Activated T-cell treated with anti-CD3 and anti-CD28 coated beads for 1 hour (primary cell): ENCODE results near the gene DIMT1.

Source experiments
- DNase-seq: peaks from one replicate; pipeline ENCODE4 v3.0.0-alpha.2; 2020; ENCODE audit warnings: low read depth

DIMT1 gene

DNA sequence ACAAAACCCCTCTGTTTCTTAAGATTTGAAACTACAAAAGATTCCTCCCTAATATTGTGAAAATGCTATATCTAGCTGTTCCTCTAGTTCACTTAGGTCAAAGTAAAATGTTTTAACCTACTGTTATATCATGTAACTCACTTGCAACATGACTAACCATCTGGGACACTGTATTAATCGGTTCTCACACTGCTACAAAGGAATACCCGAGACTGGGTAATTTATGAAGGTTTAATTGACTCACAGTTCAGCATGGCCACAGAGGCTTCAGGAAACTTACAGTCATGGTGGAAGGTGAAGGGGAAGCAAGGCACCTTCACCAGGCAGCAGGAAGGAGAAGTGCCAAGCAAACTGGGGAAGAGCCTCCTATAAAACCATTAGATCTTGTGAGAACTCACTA lies 34.7 kb downstream of the DIMT1 start:
- DNase-seq: no peak

DNA sequence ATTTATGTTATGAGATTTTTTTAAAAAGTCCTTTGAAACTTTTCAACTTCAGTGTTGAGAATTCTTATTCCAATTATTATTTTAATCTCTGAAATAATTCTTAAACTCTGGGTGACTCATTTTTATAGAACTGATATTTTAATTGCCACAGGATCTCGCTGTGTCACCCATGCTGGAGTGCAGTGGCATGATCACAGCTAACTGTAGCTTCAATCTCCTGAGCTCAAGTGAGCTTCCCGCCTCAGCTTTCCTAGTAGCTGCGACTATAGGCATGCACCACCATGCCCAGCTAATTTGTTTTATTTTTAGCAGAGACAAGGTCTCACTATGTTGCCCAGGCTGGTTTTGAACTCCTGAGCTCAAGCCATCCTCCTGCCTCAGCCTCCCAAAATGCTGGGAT lies 41.0 kb downstream of the DIMT1 start:
- DNase-seq: no peak

DNA sequence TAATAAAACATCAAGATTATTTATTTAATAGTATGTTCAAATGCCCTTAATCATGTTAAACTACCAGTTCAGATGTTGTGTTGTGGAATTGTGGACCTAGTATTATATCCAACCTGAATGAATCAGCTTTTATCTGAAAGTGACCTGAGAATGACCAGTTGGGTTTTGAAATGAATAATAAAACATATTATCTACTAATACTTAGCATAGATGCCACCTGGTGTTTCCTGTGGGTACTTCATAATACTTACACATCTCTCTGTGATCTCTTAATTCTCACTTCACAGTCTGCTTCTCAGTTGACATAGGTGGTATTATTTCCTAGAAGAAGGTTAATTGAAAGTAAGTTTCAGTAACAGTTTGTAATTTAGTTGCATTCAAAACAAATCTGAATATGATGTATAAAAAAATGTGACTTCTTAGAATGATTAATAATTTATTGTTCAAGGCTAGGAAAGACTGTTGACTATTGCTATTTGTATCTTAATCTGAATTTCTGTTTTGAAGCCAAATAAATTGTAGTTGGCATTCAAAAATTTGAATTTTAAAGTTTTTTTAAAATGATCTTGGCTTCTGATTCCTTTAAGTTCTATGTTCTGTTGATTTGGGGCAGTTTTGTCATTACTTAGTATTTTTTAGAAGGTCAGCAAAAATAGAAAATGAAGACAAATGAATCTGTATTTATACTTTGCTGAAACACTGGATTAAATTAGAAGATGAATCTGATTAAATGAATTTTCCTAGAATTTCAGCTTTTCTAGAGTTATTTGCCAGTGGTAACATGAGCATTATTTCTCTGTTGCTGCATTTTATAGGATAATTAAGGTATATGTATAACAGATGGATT lies 49.5 kb downstream of the DIMT1 start:
- DNase-seq: no peak

DNA sequence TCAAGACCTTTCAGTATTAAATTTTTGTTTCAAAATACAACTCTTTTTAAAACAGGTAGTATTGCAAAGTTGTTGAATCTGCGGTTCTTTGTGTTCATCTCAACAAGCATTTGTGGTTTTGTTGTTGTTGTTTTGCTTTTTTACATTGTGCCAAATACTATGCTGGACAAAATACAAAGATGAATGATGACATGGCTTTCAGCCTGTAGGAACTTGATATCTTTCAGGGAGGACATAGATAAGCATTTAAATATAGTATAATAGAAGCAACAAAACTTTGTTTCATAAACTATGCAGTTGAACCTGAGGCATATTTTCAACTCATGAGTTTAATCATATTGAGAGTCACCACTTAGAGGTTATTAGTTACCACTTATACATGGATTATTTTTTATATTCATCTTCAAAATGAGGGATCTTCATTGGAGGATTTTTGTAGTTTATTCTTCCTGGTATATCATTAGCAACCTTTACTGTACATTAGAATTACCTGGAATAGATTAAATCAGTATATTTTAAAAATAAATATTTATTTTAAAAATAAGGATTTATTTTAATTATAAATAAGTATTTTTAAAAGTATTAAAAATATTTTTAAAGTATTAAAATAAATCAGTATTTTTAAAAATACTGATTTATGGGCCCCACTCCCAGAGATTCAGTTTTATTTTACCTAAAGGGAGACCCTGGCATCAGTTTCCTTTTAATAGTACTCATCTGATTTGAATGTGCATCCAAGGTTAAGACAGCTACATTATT lies 54.8 kb downstream of the DIMT1 start:
- no peak for DNase-seq

DNA sequence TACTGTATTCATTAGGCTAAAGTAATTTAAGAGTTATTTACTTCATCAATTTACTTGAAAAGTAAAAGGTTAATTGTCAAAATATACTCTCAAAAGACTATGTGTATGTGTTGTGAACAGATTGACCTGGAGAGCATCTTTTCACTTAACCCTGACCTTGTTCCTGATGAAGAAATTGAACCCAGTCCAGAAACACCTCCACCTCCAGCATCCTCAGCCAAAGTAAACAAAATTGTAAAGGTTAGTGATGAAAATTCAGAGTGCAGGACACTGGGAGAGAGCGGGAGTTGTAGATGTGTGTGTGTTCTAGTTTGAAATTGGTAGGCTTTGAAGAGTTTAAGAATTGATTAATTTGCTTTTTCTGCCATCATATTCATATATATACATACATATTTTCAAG lies 55.8 kb downstream of the DIMT1 start:
- DNase-seq: no peak

DNA sequence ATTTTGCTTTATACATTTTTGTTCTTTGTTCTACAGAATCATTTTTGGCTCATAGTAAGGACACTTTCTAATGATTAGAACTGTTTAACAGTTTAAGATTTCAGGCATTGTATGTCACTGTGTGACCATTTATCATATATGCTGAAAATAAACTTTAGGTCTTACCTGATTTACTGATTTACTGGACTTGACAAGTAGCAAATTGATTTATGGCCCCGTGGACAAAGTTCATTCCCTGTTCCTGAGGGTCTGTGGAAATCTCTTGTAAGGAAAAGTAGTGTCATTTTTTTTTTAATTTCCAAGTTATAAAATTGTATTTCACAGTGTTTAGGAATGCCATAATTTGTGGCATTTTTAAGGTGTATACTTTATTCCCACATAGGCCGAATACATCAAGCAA lies 57.0 kb downstream of the DIMT1 start:
- DNase-seq: no peak

DNA sequence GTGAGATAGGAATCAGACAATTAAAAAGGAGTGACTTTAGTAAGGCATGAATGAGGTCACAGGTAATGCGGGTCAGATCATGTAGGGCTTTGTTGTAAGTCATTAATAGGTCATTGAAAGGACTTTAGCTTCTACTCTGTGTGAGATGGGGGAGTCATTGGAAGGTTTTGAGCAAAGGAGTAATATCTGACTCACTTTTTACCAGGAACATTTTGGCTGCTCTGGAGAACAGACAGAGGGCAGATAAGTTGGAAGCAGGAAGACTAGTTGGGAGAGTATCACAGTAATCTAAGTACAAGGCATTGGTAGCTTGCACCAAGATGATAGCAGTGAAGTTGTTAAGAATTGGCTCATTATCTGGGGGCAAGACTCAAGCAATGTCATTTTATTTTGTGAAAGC lies 60.3 kb downstream of the DIMT1 start:
- no peak for DNase-seq

DNA sequence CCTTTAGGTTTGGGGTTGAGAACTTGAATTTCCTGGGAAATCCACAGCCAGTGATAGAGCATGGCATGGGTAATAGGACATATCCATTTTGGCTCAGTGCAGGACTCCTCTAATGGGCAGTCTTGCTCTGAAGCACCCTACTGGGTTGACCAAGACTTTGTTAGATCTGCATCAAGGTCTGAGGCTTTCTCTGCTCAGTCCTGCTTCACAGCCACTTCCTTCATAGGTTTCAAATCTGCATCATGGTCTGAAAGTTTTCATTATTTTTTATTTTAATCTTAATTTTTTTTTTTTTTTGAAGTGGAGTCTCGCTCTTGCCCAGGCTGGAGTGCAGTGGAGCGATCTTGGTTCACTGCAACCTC lies 61.2 kb downstream of the DIMT1 start:
- no peak for DNase-seq

DNA sequence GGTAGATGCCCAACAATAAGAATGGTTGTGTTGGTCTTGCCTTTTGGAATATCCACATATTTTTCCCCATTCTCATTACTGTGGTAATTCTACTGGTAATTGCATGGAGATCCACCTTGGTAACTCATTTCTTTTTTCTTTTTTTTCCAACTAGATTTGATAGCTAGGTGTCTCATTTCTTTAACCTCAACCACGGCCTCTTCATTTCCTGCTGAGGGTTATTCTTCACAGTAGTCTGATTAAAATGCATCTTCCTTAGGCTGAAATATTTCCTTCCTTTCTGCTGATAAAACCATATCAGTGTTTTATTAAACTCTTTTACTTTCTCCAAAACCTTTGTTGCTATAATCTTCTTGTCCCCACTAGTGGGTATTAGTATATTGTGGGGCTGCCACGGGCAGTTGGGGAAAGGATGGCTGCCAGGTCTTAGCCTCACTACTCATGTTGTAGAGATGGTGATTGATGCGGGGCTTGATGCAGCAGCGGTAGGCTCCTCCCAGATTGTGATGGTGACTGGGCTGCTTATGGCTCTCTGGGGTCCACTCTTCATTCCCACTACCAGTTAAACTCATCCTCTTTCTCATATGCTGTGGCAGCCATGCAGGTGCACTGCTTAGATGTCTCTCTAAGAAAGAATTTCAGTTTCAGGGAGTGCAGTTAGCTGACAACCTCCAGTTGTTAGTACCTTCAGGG lies 61.8 kb downstream of the DIMT1 start:
- no peak for DNase-seq

DNA sequence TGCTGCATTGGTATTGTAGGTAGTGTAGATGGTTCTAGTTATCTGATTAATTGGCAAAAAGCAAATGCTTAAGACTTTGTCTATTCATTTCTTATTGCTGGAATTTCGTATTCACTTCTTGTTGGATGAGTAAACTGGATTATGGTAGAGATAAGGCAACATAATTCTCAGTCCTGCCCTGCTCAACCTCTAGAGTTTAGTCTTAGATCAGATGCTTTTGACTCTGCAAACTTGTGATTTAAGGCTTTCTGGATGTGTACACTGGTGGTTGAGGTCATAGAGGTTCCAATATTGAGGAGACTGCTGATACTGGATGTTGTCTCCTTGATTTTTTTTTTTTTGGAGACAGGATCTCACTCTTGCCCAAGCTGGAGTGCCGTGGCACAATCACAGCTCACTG lies 62.7 kb downstream of the DIMT1 start:
- DNase-seq: no peak

DNA sequence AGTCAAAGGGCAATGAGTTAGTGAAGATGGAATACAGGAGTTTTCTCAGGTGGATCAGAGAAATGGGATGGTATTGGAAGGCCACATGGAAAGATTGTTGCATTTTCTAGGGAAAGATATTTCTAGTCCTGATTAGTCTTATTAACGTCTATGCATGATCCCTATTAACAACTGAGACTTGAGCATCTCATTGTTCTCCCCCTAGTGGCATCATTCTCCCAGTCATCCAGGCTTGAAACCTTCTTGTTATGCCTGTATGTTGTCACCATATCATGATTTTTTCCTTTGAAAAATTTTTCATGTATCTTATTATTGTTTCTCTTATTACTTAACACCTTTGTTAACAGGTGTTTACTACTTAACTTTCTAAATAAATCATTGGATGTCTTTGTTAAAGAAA lies 63.3 kb downstream of the DIMT1 start:
- DNase-seq: no peak
